HG02840 (cell line): ENCODE data around the gene TMEM106C.

Experiments
- ATAC-seq: cut with Tn5 transposase; IDR thresholded peaks from one replicate; pipeline ENCODE4 v1.9.1; 2021; ENCODE audit warnings: mild to moderate bottlenecking, moderate library complexity, moderate number of reproducible peaks; ENCODE audit not compliant: unreplicated experiment, low FRiP score

Gene TMEM106C

DNA sequence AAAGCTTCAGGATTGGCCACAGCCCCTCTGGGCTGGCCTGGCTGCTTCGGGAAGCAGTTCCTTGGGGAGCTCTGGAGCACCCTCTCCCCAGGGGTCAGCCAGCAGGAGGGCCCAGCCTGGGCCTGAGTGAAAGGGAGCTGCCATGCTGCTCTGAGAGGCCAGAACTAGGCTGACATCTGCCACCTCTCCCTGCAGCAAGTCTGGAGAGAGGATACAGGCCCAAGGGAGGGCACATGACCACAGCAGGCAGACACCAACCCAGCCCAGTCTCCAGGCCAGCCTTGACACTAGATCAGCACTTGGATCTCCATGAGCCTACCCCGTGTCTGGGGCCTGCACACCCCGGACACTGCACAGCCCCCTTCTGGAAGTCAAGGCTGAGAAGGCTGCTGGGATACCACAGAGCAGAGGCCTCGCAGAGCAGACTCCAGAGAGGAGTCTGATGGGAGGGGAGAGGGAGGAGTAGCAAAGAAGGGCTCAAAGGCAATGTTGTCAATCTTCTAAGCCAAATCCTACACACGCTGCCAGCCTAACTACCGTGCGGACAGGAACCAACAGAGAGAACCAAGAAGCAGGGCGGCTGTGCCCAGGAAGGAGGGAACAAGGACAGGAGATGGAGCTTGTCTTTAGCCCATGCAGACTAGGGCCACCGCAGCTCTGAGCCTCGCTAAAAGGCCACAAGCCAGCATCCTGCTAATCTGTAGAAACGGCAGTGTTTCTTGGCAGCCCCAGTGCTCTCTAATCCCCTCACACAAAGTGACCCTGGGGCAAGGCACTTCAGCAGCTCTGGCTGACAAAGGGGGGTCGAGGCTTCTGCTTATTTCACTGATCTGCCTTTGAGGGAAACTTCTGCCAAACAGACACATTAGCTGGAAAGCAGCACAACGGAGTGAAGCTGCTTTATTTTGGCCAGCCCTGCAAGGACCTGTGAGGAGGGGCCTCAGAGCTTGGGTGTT, 28.0 kb downstream of the TMEM106C start:
- ATAC-seq = no peak

DNA sequence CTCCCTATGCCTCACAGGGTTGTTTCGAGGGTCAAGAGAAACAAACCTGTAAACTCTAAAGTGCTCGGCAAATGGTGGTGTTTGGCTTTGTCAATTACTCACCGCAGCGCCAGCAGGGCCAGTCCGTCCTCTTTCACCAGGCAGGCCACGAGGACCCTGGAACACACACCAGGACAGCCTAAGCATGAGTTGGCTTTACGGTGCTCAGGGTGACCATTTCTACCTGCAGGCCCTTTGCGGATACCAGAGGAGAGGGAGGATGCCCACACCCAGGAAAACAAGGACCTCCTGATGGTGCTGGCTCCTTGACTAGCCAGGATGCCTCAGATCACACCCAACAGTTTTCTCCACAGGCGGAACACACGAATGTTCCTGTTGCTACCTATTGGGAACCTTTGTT, 29.4 kb downstream of the TMEM106C start:
- no peak for ATAC-seq

- ATAC-seq = no peak
These were observed 30.1 kb downstream of the TMEM106C start for GRCh38 chr12:47993491-47993890.

GRCh38 chr12:47995981-47996401, 32.6 kb downstream of the TMEM106C start:
- ATAC-seq = no peak

GRCh38 chr12:47997321-47997720, 33.9 kb downstream of the TMEM106C start:
- no peak for ATAC-seq

GRCh38 chr12:47999816-48000215, 36.4 kb downstream of the TMEM106C start:
- ATAC-seq = no peak

- ATAC-seq = no peak
These were observed 37.6 kb downstream of the TMEM106C start for GRCh38 chr12:48000878-48001504.

GRCh38 chr12:48001505-48002413, 38.4 kb downstream of the TMEM106C start:
- ATAC-seq = no peak

- ATAC-seq = no peak
These were observed 39.0 kb downstream of the TMEM106C start for GRCh38 chr12:48002414-48002730.

GRCh38 chr12:48002773-48003218, 39.4 kb downstream of the TMEM106C start:
- no peak for ATAC-seq

- no peak for ATAC-seq
These were observed 40.0 kb downstream of the TMEM106C start for GRCh38 chr12:48003226-48004052.

DNA sequence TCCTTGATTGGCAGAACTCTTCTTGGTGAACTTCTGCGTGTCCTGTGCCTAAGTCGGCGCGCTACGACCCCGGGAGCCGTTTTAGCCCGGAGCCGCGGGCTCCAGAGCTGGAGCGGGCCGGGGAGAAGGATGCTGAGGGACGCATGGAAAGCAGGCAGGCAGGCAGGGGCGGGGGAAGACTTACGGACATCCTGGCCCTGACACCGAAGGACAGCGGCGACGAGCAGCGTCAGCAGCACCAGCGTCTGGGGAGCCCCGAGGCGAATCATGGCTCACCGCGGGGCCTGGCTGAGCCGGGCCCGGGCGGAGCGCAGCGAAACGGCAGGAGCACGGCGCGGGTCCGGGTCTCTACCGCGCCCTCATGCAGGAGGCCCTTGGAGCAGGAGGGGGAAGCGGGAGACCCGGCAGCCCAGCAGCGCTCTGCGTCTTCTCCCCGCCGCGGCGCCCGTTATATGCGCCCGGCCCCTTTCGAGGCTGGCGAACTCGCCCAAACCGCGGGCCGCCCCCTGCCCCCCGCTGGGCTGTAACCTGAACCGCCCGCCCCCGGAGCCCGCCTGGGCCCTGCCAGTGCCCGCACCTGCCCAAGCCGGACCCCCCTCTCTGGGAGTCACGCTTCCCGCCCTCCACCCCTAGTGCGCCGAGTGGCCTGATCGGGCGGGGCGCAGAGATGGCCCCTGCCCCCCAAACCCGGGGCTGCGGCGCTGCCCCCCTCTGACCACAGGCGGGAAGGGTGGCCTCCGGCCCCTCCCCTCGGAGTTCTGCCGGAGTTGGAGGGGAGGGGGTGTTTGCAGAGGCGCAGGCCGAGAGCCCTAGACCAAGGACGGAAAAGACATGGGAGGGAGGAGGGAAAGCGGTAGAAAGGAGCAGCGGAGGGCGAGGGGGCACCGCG, 40.9 kb downstream of the TMEM106C start, which contains the start of gene COL2A1:
TSS of gene COL2A1 (minus strand) at position 424 of the 889 bp plus-strand sequence. CDS start at position 269, 155 bp downstream.
- ATAC-seq = no peak

GRCh38 chr12:48005001-48005749, 41.8 kb downstream of the TMEM106C start:
- ATAC-seq = no peak

- no peak for ATAC-seq
These were observed 42.3 kb downstream of the TMEM106C start for GRCh38 chr12:48005750-48006021.

DNA sequence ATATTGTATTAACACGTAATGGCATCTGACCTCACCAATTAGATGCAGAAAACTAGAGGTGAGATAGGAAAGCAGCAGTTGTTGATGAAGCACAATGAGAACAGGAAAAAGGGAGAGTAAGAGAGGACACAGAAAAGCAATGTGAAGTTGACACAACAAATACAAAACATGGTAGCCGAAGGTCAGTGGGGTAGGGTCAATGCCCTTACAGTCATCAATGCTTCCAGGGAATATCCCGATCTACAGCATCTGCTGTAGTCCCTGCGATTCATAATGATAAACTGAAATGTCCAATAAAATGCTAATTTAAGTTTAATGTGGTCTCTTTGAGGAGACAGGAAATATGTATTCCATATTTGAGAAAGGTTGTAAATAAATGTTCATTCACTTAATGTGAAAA, 43.8 kb downstream of the TMEM106C start:
- ATAC-seq = no peak

DNA sequence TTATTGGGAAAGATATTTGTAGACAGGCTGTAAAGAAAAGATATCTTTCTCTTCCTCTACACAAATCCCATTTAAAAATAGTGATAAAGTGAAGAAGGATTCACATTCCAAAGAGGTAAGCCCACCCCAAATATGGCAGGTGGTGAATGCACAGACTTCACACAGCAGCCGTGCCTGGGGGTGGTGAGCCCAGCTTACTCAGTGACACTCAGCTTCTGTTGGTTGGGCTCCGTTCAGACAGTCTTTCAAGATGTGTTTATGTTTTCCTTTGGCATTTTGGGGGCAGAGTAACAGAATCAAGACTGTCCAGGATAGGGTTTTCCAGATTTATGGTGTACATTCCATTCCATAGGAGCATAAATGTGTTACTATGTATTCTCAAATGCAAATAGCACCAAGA, 45.0 kb downstream of the TMEM106C start:
- ATAC-seq = no peak

DNA sequence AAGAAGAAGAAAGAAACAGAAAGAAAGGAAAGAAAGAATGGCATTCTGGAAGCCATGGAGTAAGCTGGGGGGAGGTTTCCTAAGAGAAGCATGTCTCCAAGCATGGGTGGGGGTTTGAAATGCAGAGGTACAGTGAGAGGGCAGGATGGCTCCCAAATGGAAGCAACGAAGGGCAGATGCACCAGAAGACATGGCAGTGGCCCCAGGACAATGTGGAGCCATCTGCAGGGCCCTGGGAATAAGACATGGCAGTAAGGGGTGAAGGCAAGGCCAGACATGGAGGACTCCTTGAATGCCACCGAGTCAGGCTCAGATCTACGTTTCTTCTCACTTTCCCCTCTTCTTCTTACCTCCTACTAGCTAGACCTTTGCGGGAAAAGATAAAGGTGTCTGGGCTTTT, 45.6 kb downstream of the TMEM106C start:
- ATAC-seq = no peak

DNA sequence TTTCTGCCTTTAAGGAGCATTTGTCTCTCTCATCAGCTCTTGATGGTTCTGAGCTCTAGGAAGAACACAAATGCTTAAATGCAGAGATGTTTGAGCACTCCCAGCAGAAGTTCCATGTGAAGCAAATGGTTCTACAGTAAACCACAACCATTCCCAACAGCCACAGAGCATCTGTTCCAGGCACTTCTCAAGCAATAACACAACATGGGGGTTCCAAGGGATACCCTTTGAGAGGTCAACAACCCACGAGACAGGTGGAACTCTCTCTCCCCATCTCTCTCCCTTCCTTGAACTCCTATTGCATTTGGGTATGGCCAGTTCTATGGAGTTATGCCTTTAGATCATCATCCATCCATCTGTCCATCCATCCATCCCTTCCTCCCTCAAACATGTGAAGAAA, 46.1 kb downstream of the TMEM106C start:
- ATAC-seq = no peak
